ENCODE measurements around the gene SLC25A45.

- TF ChIP-seq CTCF (IDR thresholded peaks at IDR 0.05) = no peak
- no peak for TF ChIP-seq POLR2A (IDR thresholded peaks at IDR 0.05)
These were observed 9.9 kb upstream of the SLC25A45 start for GRCh38 chr11:65392186-65392829.
